OCI-M1 (cell line): ENCODE results near the gene ZNF805.
"Not testable (repeated sequence)": the region's sequence is repeated elsewhere in the genome, so short reads cannot be mapped to it uniquely, and the experiment has no call there.

Source experiments
- DNase-seq: peaks from one replicate; lab custom pipeline; 2025; lab: John Stamatoyannopoulos, UW

The ZNF805 gene

GRCh38 chr19:57240311-57241090 lies at the start of gene ZNF805:
TSS of gene ZNF805 (plus strand) at chr19:57240632. CDS start at chr19:57240892, 260 bp downstream.
- DNase-seq = peak; percentile 97

DNA sequence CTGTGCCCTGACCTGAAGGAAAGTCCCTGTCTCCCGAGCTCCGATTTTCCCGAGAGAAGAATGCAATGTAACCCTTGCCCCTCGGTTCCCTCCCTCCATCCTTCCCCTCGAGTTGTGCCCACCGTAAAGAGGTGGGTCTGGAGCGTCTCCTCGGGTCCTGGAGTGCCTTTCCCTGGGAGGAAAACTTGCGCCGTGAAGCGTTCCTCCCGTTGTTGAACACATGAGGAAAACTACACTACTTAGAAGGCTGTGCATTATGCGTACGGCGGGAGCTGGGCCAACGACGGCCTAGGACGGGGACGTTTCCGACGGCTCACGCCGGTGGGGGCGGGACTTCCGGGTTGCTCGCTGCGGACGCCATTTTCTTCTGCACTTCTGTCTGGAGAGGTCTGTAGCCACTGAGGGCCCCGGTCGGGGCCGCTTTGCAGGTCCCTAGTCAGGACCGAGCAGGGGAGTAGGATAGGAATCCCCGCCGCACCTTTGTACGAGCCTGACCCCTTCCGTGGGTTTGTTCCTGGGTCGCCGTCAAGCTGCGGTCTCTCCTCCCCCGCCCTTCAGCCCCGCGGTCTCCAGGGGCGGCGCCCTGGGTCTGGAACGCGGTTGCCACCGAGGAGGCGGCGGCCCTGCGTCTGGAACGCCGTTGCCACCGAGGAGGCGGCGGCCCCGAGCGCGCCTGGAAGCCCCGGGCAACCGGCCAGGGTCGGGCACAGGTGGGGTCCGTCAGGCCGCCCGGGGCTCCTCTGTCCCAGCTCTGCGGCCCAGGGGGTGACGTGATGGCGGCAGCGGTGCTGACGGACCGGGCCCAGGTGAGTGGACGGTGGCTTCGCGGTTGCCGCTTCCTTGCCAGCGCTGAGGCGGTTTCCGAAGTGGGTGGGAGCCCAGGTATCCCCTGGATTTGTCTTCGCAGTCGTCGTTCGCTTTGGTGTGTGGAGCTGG lies 49.0 kb upstream of the ZNF805 start, which contains the start of gene ZNF264:
ZNF264 (plus strand) TSS at position 360 of the 936 bp plus-strand sequence; CDS start at position 774, 414 bp downstream.
- DNase-seq = peak; percentile 94

DNA sequence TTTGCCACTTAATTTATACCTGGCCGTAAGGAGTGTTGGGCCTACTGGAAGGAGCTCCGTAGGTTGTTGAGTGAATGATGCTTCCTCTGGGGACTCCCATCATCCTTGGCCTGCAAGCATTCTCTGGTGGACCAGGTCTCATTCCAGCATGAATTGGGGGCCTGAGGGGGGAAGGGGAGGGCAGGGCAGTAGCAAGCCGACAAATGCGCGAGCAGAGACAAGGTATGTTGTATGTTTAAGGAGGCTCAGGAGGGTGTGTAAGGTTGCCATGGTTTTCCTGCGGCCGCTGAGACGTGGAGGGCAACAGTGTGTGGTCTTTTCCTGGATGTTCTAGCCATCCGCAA lies 48.4 kb upstream of the ZNF805 start:
- no peak for DNase-seq

DNA sequence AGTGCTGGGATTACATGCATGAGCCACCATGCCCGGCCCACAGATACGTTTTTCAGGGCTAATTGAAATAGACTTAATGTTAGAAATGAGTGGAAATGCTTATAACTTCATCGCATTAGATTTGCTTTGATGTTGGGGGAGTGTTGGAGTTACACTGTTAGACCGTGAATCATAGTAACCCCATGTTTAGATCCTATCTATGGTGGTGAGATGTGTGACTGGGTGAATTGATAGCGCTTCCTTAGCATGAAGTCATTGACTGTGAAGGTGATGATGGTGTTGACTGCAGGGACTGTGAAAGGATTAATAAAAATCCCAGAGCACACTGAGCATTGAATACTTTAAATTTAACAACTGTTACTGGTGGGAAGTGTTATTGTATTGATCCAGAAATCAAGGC lies 47.4 kb upstream of the ZNF805 start:
- no peak for DNase-seq

DNA sequence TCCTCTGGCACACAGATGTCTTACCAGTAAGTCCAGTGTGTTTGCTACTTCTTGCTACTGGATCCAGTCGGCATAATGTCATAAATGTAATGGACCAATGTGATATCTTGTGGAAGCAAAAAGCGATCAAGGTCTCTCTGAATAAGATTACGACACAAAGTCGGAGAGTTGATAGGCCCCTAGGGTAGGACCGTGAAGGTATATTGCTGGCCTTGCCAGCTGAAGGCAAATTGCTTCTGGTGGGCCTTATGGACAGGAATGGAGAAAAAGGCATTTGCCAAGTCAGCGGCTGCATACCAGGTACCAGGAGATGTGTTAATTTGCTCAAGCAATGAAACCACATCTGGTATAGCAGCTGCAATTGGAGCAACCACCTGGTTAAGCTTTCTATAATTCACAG lies 42.6 kb upstream of the ZNF805 start:
- DNase-seq = not testable (repeated sequence)

- no peak for DNase-seq
Observed at GRCh38 chr19:57202160-57202559, 38.3 kb upstream of the ZNF805 start.

GRCh38 chr19:57210381-57210780 lies 30.1 kb upstream of the ZNF805 start:
- DNase-seq = no peak

DNA sequence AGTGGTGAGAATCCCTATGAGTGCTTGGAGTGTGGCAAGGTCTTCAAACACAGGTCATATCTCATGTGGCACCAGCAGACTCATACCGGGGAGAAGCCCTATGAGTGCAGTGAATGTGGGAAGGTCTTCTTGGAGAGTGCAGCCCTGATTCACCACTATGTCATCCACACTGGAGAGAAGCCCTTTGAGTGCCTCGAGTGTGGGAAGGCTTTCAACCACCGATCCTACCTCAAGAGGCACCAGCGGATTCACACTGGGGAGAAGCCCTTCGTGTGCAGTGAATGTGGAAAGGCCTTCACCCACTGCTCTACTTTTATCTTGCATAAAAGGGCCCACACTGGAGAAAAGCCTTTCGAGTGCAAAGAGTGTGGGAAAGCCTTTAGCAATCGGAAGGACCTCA lies 28.3 kb upstream of the ZNF805 start:
- no peak for DNase-seq

DNA sequence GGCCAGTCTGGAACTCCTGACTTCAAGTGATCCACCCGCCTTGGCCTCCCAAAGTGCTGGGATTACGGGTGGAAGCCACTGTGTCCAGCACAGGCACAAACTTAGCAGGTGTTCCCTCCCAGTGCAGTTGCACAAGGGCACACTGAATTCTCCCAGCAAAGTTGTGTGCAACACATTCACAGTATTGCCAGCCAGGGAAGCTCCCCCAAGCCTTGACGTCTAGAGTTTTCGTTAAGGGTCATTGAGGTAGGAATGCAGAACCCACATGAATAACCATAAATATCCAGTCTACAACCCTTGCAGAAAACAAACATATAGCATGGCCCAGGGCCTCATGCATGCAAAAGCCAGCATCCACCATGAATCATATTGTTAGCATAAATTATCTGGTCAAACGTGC lies 12.9 kb upstream of the ZNF805 start:
- DNase-seq = no peak

- DNase-seq = no peak
Observed at GRCh38 chr19:57231686-57232085, 8.7 kb upstream of the ZNF805 start.

DNA sequence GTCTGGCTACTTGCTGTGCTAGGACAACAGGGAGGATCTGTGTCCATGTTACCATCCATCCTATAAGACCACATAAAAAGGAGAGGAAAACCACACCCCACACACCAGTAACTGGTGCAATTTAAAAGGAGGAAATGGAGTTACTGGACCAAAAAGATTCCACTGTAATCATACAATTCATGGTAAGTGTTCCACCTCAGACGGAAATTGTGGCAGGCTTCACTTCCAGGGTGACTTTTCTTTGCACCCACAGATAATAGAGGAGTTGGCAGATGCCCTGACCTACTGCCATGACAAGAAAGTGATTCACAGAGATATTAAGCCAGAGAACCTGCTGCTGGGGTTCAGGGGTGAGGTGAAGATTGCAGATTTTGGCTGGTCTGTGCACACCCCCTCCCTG lies 7.2 kb upstream of the ZNF805 start:
- no peak for DNase-seq

- no peak for DNase-seq
Observed at GRCh38 chr19:57239982-57240310, 486 bp upstream of the ZNF805 start.

DNA sequence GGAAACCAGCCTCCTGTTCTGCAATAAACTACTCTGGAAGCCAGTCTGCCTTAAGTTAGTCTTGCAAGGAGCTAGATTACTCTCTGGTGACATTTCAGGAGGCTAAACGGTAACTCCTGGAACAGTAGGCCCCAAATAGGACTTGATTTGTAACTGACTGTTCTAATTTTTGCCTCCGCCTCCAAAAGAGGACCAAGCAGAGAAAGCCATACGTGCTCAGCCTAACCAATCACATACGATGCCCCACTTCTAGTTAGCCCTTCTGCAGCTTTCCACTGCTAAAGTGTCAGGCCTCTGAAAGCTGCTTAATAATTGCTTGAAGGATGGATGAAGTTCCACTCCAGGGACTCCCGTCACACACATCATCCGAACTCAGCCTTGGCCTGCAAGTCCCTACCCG lies 744 bp downstream of the ZNF805 start:
- DNase-seq = peak; percentile 51

DNA sequence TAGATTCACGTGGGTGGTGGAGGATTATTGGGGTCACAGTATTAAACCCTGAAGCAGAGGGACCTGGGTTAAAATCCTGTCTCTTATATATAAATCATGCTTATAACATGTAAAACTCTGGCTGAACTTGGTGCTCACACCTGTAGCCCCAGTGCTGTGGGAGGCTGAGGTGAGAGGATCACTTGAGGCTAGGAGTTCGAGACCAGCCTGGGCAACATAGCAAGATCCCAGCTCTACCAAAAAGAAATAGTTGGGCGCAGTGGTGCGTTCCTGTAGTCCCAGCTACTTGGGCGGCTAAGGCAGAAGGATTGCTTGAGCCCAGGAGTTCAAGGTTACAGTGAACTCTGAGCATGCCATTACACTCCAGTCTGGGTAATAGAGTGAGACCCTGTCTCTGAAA lies 2.4 kb downstream of the ZNF805 start:
- no peak for DNase-seq

- DNase-seq = no peak
Observed at GRCh38 chr19:57244513-57244912, 4.1 kb downstream of the ZNF805 start.

DNA sequence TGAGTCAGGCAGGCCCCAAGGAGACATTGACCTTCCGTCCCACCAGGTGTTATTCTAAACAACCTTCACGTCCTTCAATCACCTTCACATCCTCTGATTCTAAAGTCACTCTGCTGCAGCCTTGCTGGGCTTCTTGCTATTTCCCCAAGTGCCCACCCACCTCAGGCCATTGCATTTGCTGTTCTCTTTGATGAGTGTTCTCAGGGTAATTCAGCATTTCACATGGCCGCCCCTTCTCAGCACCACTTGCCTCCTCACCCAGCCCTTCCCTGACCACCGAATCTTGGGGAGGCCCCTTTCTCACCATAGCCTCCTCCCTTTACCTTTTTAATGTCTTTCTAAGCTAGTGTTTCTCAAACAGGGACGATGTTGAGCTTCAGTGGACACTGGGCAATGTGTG lies 4.6 kb downstream of the ZNF805 start:
- no peak for DNase-seq

DNA sequence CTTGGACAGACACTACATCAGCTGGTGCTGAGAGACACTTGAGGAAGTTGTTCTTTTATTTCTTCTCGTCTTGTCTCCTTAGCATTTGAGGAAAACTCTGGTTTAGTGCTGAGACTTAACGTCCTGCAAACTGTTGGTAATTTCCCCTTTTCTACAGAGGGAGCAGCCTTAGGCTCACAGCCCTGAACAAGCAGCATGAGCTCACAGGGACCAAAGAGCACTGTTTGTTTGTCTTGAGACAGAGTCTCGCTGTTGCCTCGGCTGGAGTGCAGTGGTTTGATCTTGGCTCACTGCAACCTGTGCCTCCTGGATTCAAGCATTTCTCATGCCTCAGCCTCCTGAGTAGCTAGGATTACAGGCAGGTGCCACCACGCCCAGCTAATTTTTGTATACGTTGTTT lies 5.5 kb downstream of the ZNF805 start:
- no peak for DNase-seq

- DNase-seq = no peak
Observed at GRCh38 chr19:57248646-57249045, 8.2 kb downstream of the ZNF805 start.

DNA sequence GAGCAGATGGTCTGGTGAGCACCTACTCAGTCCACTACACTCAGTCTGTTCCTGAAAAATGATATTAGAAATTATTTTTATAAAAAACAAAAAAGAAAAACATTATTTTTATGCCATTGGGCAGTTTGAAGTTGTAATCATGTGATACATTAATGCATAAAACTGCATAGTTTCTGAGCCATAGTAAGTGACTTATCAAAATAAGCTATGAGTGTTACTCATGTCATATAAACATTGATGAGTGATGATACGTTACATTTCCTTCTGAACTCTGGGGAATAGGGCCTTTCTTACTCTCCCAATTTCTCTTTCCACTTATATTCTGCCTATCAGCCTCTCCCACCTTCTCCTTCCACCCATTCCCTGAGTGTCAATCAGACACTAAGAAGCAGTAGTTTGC lies 8.9 kb downstream of the ZNF805 start:
- no peak for DNase-seq

DNA sequence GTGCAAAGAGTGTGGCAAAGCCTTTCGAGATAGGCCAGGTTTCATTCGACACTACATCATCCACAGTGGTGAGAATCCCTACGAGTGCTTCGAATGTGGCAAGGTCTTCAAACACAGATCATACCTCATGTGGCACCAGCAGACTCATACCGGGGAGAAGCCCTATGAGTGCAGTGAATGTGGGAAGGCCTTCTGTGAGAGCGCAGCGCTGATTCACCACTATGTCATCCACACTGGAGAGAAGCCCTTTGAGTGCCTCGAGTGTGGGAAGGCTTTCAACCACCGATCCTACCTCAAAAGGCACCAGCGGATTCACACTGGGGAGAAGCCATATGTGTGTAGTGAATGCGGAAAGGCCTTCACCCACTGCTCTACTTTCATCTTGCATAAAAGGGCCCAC lies 13.3 kb downstream of the ZNF805 start:
- not testable (repeated sequence) for DNase-seq

- no peak for DNase-seq
Observed at GRCh38 chr19:57262044-57262443, 21.6 kb downstream of the ZNF805 start.

DNA sequence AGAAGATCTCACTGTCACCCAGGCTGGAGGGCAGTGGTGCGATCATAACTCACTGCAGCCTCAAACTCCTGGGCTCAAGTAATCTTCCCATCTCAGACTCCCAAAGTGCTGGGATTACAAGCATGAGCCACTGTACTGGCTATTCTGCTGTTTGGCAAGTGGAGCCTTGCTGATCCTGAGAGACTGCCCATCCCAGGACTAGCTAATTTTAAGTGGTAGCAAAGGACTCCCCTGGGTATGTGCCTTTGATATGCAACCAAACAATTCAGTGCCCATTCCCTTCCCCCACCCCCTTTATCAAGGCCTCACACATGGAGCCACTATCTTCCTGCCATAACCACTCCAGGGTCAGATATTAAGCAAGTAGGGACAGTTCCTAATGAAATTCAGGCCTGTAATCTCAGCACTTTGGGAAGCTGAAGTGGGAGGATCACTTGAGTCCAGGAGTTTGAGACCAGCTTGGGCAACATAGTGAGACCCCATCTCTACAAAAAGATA lies 22.9 kb downstream of the ZNF805 start:
- peak; percentile 68 for DNase-seq

GRCh38 chr19:57267291-57267690 lies 26.9 kb downstream of the ZNF805 start:
- no peak for DNase-seq
